ENCODE measurements around the gene CYP4F8. TPM values are rescaled to one million over a fixed set of nuclear protein-coding genes. Genes with fewer than 3 reads are reported as not detected.
"Not testable (repeated sequence)": the region's sequence is repeated elsewhere in the genome, so short reads cannot be mapped to it uniquely, and the experiment has no call there.

Gene CYP4F8
- total RNA-seq, 1 donor: not detected

DNA sequence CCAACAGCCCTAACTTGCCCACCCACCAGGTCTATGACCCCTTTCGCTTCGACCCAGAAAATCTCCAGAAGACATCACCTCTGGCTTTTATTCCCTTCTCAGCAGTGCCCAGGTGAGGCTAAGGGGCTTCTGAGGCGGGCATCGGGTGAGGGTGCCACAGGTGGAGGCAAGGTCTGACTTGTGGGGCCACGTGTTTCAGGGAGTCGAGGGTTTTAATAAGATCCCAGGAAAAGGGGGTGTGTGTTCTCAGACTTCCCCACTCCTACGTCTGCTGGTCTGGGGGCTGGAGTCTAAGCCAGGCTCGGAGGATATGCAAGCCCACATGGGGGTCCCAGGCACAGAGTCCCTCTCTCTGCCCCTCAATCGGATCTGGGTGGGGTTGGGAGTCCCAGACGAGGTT lies 30.9 kb upstream of the CYP4F8 start:
- DNase-seq (ENCODE audit: low read depth): no peak
- no peak overlapping the region for H3K4me3 ChIP-seq (ENCODE audit: low read depth, low read length)
- TF ChIP-seq, protein P1, sequence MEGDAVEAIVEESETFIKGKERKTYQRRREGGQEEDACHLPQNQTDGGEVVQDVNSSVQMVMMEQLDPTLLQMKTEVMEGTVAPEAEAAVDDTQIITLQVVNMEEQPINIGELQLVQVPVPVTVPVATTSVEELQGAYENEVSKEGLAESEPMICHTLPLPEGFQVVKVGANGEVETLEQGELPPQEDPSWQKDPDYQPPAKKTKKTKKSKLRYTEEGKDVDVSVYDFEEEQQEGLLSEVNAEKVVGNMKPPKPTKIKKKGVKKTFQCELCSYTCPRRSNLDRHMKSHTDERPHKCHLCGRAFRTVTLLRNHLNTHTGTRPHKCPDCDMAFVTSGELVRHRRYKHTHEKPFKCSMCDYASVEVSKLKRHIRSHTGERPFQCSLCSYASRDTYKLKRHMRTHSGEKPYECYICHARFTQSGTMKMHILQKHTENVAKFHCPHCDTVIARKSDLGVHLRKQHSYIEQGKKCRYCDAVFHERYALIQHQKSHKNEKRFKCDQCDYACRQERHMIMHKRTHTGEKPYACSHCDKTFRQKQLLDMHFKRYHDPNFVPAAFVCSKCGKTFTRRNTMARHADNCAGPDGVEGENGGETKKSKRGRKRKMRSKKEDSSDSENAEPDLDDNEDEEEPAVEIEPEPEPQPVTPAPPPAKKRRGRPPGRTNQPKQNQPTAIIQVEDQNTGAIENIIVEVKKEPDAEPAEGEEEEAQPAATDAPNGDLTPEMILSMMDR (IDR thresholded peaks at IDR 0.05; ENCODE audit: insufficient read depth, low read length): no peak

DNA sequence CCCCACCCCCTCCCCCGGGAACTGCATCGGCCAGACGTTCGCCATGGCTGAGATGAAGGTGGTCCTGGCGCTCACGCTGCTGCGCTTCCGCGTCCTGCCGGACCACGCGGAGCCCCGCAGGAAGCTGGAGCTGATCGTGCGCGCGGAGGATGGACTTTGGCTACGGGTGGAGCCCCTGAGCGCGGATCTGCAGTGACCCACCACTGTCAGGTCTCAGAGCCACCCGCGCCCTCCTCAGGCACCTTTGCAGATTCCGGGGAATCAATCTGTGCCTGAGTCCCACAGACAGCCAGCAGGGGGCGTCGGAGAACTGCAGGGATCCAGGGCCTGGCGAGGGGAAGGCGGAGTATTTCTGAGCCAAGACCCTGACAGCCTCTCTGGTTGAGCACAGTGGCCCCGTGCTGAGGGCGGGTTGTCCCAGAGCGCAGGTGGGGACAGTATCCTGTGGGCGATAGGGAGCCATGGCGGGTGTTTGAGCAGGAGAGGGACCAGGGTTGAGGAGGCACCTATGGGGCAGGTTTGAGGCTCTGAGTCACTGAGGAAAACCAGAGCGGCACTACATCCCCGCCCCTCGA lies 30.4 kb upstream of the CYP4F8 start:
- peak overlapping the region; percentile 35 for H3K4me3 ChIP-seq (ENCODE audit: low read depth, low read length)
- peak; percentile 54 for DNase-seq (ENCODE audit: low read depth)
- TF ChIP-seq, protein P1 (IDR thresholded peaks at IDR 0.05; ENCODE audit: insufficient read depth, low read length): peak; percentile 91

DNA sequence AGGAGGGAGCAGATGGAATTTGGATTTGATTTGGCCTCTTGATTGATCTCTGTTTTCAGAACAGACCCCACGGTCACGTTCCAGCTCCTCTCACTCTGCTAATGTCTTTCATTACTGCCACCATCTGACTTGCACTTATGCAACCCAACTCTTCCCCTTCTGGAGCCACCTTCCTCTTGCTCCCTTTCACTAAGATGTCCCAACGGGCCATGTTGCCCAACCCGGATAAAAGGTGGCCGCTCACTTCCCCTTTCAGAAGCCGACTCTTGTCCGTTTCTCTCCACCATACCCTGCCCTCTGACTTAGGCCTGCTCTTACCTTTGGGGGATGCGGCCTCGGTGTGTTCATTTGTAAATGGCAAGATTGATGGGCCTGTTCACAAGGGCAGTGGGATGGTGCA lies 27.4 kb upstream of the CYP4F8 start:
- no peak overlapping the region for H3K4me3 ChIP-seq (ENCODE audit: low read depth, low read length)
- DNase-seq (ENCODE audit: low read depth): no peak
- TF ChIP-seq, protein P1 (IDR thresholded peaks at IDR 0.05; ENCODE audit: insufficient read depth, low read length): no peak

DNA sequence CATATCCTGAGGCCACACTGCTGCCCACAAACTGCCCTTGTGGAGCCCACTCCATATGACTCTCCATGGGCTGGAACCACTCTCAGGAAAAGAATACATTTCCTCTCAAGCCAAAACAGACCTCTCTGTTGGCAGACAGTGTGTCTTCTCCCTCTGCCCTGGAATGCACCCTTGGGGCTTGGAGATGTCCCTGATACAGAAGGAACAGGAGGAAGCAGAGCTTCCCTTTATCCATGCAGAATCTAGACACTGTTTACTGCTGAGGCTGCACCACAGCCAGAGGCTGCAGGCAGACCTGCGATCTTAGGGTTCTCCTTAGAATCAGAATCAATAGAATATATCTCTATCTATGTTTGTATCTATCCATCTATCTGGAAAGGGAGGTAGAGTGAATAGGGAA lies 26.8 kb upstream of the CYP4F8 start:
- no peak for DNase-seq (ENCODE audit: low read depth)
- TF ChIP-seq, protein P1 (IDR thresholded peaks at IDR 0.05; ENCODE audit: insufficient read depth, low read length): no peak
- no peak overlapping the region for H3K4me3 ChIP-seq (ENCODE audit: low read depth, low read length)

DNA sequence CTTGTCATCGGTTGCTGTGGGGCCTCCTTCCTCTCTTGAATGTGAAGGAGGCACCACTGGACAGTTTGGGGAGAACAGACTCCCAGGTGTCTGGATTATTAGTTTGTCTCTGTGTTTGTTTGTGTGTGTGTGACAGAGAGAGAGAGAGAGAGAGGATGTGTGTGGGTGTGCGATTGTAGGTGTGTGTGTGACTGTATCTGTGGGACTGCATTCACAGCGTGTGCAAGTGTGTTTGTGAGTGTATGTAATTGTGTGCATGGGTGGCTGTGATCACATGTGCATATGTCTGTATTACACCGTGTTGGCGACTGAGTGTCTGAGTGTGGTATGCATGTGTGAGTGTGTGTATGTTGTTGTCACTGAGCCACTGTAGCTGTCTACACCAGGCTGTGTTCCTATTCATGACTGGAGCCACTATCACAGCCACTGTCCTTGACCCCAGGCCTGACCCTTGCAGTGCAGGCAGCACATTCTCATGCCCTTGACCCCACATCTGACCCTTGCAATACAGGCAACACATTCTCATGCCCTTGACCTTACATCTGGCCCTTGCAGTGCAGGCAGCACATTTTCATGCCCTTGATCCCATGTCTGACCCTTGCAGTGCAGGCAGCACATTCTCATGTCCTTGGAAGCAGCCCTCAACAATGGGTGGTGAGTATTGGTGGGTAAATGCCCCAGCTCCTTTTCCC lies 25.1 kb upstream of the CYP4F8 start:
- H3K4me3 ChIP-seq (ENCODE audit: low read depth, low read length): no peak overlapping the region
- no peak for DNase-seq (ENCODE audit: low read depth)
- TF ChIP-seq, protein P1 (IDR thresholded peaks at IDR 0.05; ENCODE audit: insufficient read depth, low read length): no peak

DNA sequence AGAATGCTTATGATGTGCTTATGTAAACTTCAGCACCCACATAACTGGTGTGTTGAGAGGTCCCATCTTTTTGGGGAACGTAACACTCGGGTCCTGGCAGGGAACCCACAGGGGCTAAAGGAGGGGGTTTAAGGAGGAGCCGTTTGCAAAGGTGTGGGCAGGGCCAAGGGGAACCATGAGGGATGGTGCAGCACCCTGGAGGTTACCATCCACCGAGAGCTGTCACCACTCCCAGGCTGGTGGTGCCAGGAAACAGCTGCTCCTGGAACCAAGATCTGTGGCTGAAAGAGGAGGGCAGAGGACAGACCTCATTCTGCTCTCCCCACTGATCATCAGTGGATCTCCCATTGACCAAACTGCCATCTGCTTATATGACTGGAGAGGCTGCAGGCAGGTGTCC lies 23.2 kb upstream of the CYP4F8 start:
- TF ChIP-seq, protein P1 (IDR thresholded peaks at IDR 0.05; ENCODE audit: insufficient read depth, low read length): no peak
- no peak overlapping the region for H3K4me3 ChIP-seq (ENCODE audit: low read depth, low read length)
- DNase-seq (ENCODE audit: low read depth): no peak

DNA sequence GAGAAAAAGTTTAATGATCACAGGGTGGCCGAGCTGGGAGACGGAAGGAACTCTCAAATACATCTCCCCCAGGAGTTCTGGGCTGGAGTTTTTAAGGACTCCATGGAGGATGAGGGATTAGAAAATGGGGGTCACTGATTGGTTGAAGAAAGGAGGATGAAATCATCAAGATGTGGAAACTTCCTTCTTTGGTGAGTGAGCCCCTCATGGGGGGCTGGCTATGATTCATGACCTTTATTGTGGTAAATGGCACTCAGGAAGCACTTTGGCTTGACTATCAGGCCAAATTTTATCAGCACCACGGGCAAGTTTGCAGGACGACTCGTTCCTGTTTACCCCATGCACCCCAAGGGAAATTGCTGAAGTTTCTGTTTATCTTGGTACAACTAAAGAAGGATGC lies 22.5 kb upstream of the CYP4F8 start:
- H3K4me3 ChIP-seq (ENCODE audit: low read depth, low read length); DNase-seq (ENCODE audit: low read depth): not testable (repeated sequence)

DNA sequence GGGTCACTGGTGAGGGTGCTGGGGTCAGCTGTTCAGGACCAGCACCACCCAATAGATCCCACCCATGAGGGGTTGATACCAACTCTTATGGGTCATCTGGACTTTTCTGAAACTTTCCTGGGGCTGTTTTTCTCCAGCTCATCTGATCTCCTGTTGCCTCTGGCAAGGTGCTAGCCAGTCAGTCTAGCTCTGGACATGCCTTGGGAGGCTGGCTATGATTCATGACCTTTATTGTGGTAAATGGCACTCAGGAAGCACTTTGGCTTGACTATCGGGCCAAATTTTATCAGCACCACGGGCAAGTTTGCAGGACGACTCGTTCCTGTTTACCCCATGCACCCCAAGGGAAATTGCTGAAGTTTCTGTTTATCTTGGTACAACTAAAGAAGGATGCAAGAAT lies 21.3 kb upstream of the CYP4F8 start:
- not testable (repeated sequence) for H3K4me3 ChIP-seq (ENCODE audit: low read depth, low read length); DNase-seq (ENCODE audit: low read depth)
